Esophagus muscularis mucosa (tissue), 4 donors: ENCODE measurements around the gene RCN1. TPM values are rescaled to one million over a fixed set of nuclear protein-coding genes. Genes with fewer than 3 reads are reported as not detected.

Experiments used
- DNase-seq: peaks from one replicate; pipeline ENCODE4 v3.0.0-alpha.2; 2017; ENCODE audit errors: extremely low spot score
- H3K27ac ChIP-seq, 4 donors: fragments of 200-600 bp; sonication (generic); replicated peaks in 1 of 4; 1 replicate in 3 of 4; 2 replicates in 1 of 4; pipeline ENCODE4 v1.5.1; 2016 to 2019; ENCODE audit warnings: mild to moderate bottlenecking in 1 of 4
- H3K27me3 ChIP-seq, 4 donors: fragments of 200-600 bp; sonication (generic); one replicate each; pipeline versions ENCODE4 v1.5.1 to v1.6.0; 2016 to 2019
- H3K36me3 ChIP-seq, 4 donors: fragments of 200-600 bp; sonication (generic); one replicate each; pipeline ENCODE4 v1.5.1; 2016 to 2019
- H3K4me1 ChIP-seq, 4 donors: fragments of 200-600 bp; sonication (generic); one replicate each; pipeline ENCODE4 v1.5.1; 2016 to 2019
- H3K4me3 ChIP-seq, 4 donors: fragments of 200-600 bp; sonication (generic); 1 replicate in 2 of 4; 2 replicates in 2 of 4; pipeline ENCODE4 v1.5.1; 2016 to 2019; ENCODE audit warnings: mild to moderate bottlenecking in 4 of 4, moderate library complexity in 1 of 4
- H3K9me3 ChIP-seq, 4 donors: fragments of 200-600 bp; sonication (generic); 1 replicate in 3 of 4; 2 replicates in 1 of 4; pipeline ENCODE4 v1.5.1; 2016 to 2019
- EP300 ChIP-seq: sonication (generic); formaldehyde crosslinking; IDR thresholded peaks from one replicate; pipeline ENCODE4 v1.6.1; 2017; ENCODE audit warnings: antibody characterized with exemption
- POLR2A ChIP-seq: fragments of 450-650 bp; IDR thresholded peaks from one replicate; pipeline ENCODE4 v1.6.1; 2017; ENCODE audit warnings: antibody characterized with exemption, moderate library complexity, mild to moderate bottlenecking, low read depth
- POLR2AphosphoS5 ChIP-seq, 2 donors: sonication (generic); formaldehyde crosslinking; IDR thresholded peaks; one replicate each; pipeline ENCODE4 v1.6.1; 2017; ENCODE audit warnings: antibody characterized with exemption in 2 of 2
- WGBS: methylation state at CpG from one replicate; pipeline ENCODE4 v1.1.5; 2018; 5-methylcytosine and 5-hydroxymethylcytosine counted together
- intact Hi-C: fragments of 100-400 bp; cut with DNase I; formaldehyde crosslinking; loops from one replicate; pipeline ENCODE4 v1.15.1; 2023
- total RNA-seq, 4 donors: library from RNA; depleted of rRNA; stranded (reverse); fragments of >200 nt; gene quantifications; one replicate each; pipeline versions ENCODE4 v1.1.0 to v1.2.1, GENCODE V29; 2016
- TF ChIP-seq, protein P1 (sequence below), 3 experiments: fragments of 200-600 bp in 2 of 3; fragments of 450-650 bp in 1 of 3; sonication (generic) in 2 of 3; IDR thresholded peaks; one replicate each; pipeline ENCODE4 v1.5.1; 2017 to 2019; ENCODE audit warnings: antibody characterized with exemption in 3 of 3, mild to moderate bottlenecking in 2 of 3, moderate library complexity in 1 of 3

Gene RCN1
- total RNA-seq, 4 donors from 2014 or later, result 27.8 to 67.8 (median 48.8) TPM

GRCh38 chr11:32050264-32050663 is 40.6 kb upstream of the RCN1 start:
- peaks cover 0 to 15% (median 0%) of the 10 kb centered on the region in 4 donors for H3K27me3 ChIP-seq
- H3K9me3 ChIP-seq, result no peaks in the 10 kb centered on the region
- WGBS, result 87% methylated on average over 4 of the region's 4 CpGs
- peaks cover 0 to 2% (median 0%) of the 10 kb centered on the region in 4 donors for H3K4me1 ChIP-seq
- DNase-seq, result no peak
- H3K4me3 ChIP-seq, result no peak overlapping the region
- no peaks in the 10 kb centered on the region for H3K36me3 ChIP-seq
- H3K27ac ChIP-seq, result no peak overlapping the region
- TF ChIP-seq EP300 (no peak), POLR2A (no peak), POLR2AphosphoS5 (IDR thresholded peaks at IDR 0.05) (no peak)
- TF ChIP-seq, protein P1, sequence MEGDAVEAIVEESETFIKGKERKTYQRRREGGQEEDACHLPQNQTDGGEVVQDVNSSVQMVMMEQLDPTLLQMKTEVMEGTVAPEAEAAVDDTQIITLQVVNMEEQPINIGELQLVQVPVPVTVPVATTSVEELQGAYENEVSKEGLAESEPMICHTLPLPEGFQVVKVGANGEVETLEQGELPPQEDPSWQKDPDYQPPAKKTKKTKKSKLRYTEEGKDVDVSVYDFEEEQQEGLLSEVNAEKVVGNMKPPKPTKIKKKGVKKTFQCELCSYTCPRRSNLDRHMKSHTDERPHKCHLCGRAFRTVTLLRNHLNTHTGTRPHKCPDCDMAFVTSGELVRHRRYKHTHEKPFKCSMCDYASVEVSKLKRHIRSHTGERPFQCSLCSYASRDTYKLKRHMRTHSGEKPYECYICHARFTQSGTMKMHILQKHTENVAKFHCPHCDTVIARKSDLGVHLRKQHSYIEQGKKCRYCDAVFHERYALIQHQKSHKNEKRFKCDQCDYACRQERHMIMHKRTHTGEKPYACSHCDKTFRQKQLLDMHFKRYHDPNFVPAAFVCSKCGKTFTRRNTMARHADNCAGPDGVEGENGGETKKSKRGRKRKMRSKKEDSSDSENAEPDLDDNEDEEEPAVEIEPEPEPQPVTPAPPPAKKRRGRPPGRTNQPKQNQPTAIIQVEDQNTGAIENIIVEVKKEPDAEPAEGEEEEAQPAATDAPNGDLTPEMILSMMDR (IDR thresholded peaks at IDR 0.05), result no peak
- intact Hi-C loops, result no loop called here

DNA sequence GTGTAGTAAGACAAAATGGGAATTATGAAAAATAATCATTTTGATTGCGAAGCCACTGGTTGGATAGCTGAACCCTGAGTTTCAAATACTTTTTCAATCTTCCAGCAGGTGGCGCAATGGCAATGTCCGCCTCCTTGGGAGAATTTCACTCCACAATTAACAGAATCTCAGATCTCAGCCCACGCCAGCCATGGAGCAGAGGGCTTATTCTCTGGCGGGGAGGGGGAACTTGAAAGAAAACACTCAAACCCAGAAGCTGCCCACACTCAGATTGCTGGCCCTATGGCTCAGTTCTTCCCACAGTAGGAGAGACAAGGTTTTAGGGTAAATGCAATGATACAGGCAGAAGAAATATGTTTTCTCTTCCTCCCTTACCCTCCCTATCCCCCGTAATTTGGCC is 38.7 kb upstream of the RCN1 start:
- WGBS, result 29% methylated on average over 4 of the region's 6 CpGs
- intact Hi-C loops, result loop anchor here (1.0 kb wide), 1 partner anchor 121 kb away; no protein-coding TSS in a partner anchor

GRCh38 chr11:32053151-32053888 is 37.6 kb upstream of the RCN1 start:
- no peaks in the 10 kb centered on the region for H3K36me3 ChIP-seq
- no peak overlapping the region for H3K4me3 ChIP-seq
- 81% methylated on average over 7 of the region's 7 CpGs for WGBS
- no peak overlapping the region for H3K27ac ChIP-seq
- TF ChIP-seq POLR2A (no peak), EP300 (no peak), POLR2AphosphoS5 (IDR thresholded peaks at IDR 0.05) (no peak)
- TF ChIP-seq, protein P1 (IDR thresholded peaks at IDR 0.05), result no peak
- intact Hi-C loops, result no loop called here
- H3K9me3 ChIP-seq, result no peaks in the 10 kb centered on the region
- H3K4me1 ChIP-seq, result peaks cover 0 to 2% (median 0%) of the 10 kb centered on the region in 4 donors
- H3K27me3 ChIP-seq, result peaks cover 0 to 26% (median 0%) of the 10 kb centered on the region in 4 donors
- no peak for DNase-seq

More for the DNA sequence above, 38.7 kb upstream of the RCN1 start:
- no peak overlapping the region for H3K27ac ChIP-seq
- no peaks in the 10 kb centered on the region for H3K36me3 ChIP-seq
- peaks cover 0 to 2% (median 0%) of the 10 kb centered on the region in 4 donors for H3K4me1 ChIP-seq
- H3K4me3 ChIP-seq, result no peak overlapping the region
- H3K9me3 ChIP-seq, result no peaks in the 10 kb centered on the region
- H3K27me3 ChIP-seq, result peaks cover 0 to 17% (median 0%) of the 10 kb centered on the region in 4 donors
- no peak for DNase-seq
- TF ChIP-seq POLR2AphosphoS5 (IDR thresholded peaks at IDR 0.05) (no peak), POLR2A (no peak), EP300 (no peak)
- TF ChIP-seq, protein P1 (IDR thresholded peaks at IDR 0.05), result peak; percentile 59 to 77 (median 76)

DNA sequence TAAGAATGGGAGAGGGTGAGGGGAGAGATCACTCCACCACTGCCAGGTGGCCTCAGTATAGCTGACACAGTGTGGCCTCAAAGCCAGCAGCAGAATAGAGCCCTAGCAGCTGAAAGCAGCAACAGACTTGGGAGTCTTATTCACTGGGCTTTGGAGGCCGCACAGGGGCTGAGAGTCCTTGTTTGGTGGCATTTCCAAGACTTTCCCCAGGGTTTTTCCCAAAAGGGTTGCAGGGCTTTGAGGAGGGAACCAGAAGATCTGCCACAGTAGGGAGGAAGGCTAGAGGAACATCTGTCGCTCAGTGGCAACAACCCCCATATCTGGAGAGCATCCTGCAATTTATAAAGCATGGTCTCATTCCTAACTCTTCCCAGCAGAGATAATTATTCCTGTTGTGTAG is 35.0 kb upstream of the RCN1 start:
- no peak overlapping the region for H3K27ac ChIP-seq
- no peaks in the 10 kb centered on the region for H3K9me3 ChIP-seq
- no peak overlapping the region for H3K4me3 ChIP-seq
- WGBS, result 92% methylated on average over 2 of the region's 2 CpGs
- no peak for DNase-seq
- H3K4me1 ChIP-seq, result peaks cover 0 to 2% (median 0%) of the 10 kb centered on the region in 4 donors
- TF ChIP-seq POLR2A, result no peak
- TF ChIP-seq POLR2AphosphoS5 (IDR thresholded peaks at IDR 0.05), result no peak
- TF ChIP-seq EP300, result no peak
- TF ChIP-seq, protein P1 (IDR thresholded peaks at IDR 0.05), result no peak
- H3K36me3 ChIP-seq, result no peaks in the 10 kb centered on the region
- intact Hi-C loops, result no loop called here
- peaks cover 0 to 24% (median 0%) of the 10 kb centered on the region in 4 donors for H3K27me3 ChIP-seq
